H1 (cell line): ENCODE data around the gene SEMA7A. TPM values are rescaled to one million over a fixed set of nuclear protein-coding genes. Genes with fewer than 3 reads are reported as not detected.
A peak's percentile ranks its signal among the peaks of the same experiment; 100 is the strongest.

ENCODE experiments used
- CTCF ChIA-PET: fragments of 300-600 bp; sonication (Branson Sonifier 250); formaldehyde crosslinking; loops from one replicate; lab custom pipeline; 2021; ENCODE audit not compliant: partially characterized antibody; lab: Charles Lee
- POLR2A ChIA-PET: fragments of 300-600 bp; sonication (Branson Sonifier 250); formaldehyde crosslinking; loops from one replicate; lab custom pipeline; 2021; ENCODE audit warnings: inconsistent platforms; ENCODE audit not compliant: partially characterized antibody; lab: Charles Lee
- DNase-seq, 2 experiments: peaks; one replicate each; pipeline versions ENCODE4 v3.0.0 to v3.0.0-alpha.2; 2010 to 2022; ENCODE audit warnings: low spot score in 2 of 2, low read depth in 1 of 2, mixed read lengths in 1 of 2
- FAIRE-seq: peaks from 2 replicates; lab custom pipeline; 2011; peaks lifted over from hg19 to GRCh38; lab: Jason Lieb, UNC
- H2AFZ ChIP-seq: 2 replicates; pipeline ENCODE4 v1.8.1; 2012; ENCODE audit warnings: low read length, inconsistent platforms
- H2AK5ac ChIP-seq: 2 replicates; pipeline ENCODE4 v1.6.1; 2013; ENCODE audit warnings: low read depth, low read length
- H2BK120ac ChIP-seq: replicated peaks from 2 replicates; pipeline ENCODE3; 2013; ENCODE audit warnings: low read depth, low read length, inconsistent platforms
- H2BK12ac ChIP-seq: 2 replicates; pipeline ENCODE4 v1.6.1; 2013; ENCODE audit warnings: low read depth, low read length
- H2BK15ac ChIP-seq: 2 replicates; pipeline ENCODE4 v1.6.1; 2013; ENCODE audit warnings: low read length
- H2BK20ac ChIP-seq: 2 replicates; pipeline ENCODE4 v1.6.1; 2013; ENCODE audit warnings: low read length
- H2BK5ac ChIP-seq: 2 replicates; pipeline ENCODE4 v1.6.1; 2013; ENCODE audit warnings: low read depth, low read length
- H3K14ac ChIP-seq: 2 replicates; pipeline ENCODE4 v1.6.1; 2013; ENCODE audit warnings: inconsistent platforms; ENCODE audit not compliant: insufficient read length
- H3K18ac ChIP-seq: 2 replicates; pipeline ENCODE4 v1.6.1; 2013; ENCODE audit warnings: low read length; ENCODE audit errors: extremely low read depth
- H3K23ac ChIP-seq: 2 replicates; pipeline ENCODE4 v1.6.1; 2013; ENCODE audit warnings: inconsistent platforms; ENCODE audit not compliant: insufficient read length
- H3K23me2 ChIP-seq: 2 replicates; pipeline ENCODE4 v1.6.1; 2013; ENCODE audit warnings: low read depth, low read length
- H3K27ac ChIP-seq: 2 replicates; pipeline ENCODE4 v1.6.1; 2011; ENCODE audit warnings: low read depth, low read length, inconsistent platforms
- H3K27me3 ChIP-seq, 4 experiments: replicated peaks in 1 of 4; 1 replicate in 1 of 4; 2 replicates in 3 of 4; pipeline versions ENCODE4 v1.6.1 to v1.8.1; 2011 to 2013; ENCODE audit warnings: low read length in 3 of 4, mild to moderate bottlenecking in 3 of 4, inconsistent platforms in 2 of 4, mixed read lengths in 2 of 4, moderate library complexity in 1 of 4; ENCODE audit not compliant: control insufficient read depth in 3 of 4, insufficient read depth in 3 of 4; ENCODE audit errors: extremely low read depth in 1 of 4
- H3K36me3 ChIP-seq, 4 experiments: 2 replicates each; pipeline versions ENCODE4 v1.6.1 to v1.8.1; 2011 to 2013; ENCODE audit warnings: mild to moderate bottlenecking in 4 of 4, low read length in 3 of 4, moderate library complexity in 2 of 4, control low read depth in 1 of 4, inconsistent platforms in 1 of 4; ENCODE audit not compliant: insufficient read depth in 4 of 4, control insufficient read depth in 2 of 4
- H3K4ac ChIP-seq: replicated peaks from 2 replicates; pipeline ENCODE3; 2013; ENCODE audit warnings: low read length, low read depth, mixed read lengths, inconsistent platforms; ENCODE audit not compliant: insufficient read length
- H3K4me1 ChIP-seq, 4 experiments: replicated peaks in 1 of 4; 1 replicate in 1 of 4; 2 replicates in 3 of 4; pipeline versions ENCODE4 v1.6.1 to v1.8.1; 2011 to 2013; ENCODE audit warnings: low read length in 3 of 4, inconsistent platforms in 2 of 4, mixed read lengths in 1 of 4; ENCODE audit not compliant: insufficient read depth in 4 of 4, control insufficient read depth in 3 of 4
- H3K4me2 ChIP-seq, 2 experiments: 2 replicates each; pipeline versions ENCODE4 v1.6.1 to v1.8.1; 2011 to 2013; ENCODE audit warnings: low read depth in 2 of 2, low read length in 2 of 2, control low read depth in 1 of 2, inconsistent platforms in 1 of 2, mild to moderate bottlenecking in 1 of 2; ENCODE audit not compliant: insufficient read depth in 1 of 2
- H3K4me3 ChIP-seq, 4 experiments: fragments of 200-600, 300-600 bp in 1 of 4; sonication (generic), shearing (Covaris generic), sonication (Bioruptor Twin) in 1 of 4; 2 replicates each; pipeline versions ENCODE4 v1.5.1 to v1.8.1; 2011 to 2016; ENCODE audit warnings: low read length in 4 of 4, low read depth in 3 of 4, control low read depth in 2 of 4, inconsistent platforms in 2 of 4, mild to moderate bottlenecking in 2 of 4, mixed read lengths in 1 of 4, moderate library complexity in 1 of 4; ENCODE audit not compliant: insufficient read depth in 2 of 4; ENCODE audit errors: extremely low read depth in 1 of 4
- H3K56ac ChIP-seq: replicated peaks from 2 replicates; pipeline ENCODE3; 2013; ENCODE audit warnings: low read depth, mild to moderate bottlenecking, mixed read lengths, low read length, inconsistent platforms; ENCODE audit not compliant: insufficient read length
- H3K79me1 ChIP-seq: 2 replicates; pipeline ENCODE4 v1.6.1; 2013; ENCODE audit warnings: low read depth, low read length, control low read depth
- H3K79me2 ChIP-seq, 2 experiments: 2 replicates each; pipeline versions ENCODE4 v1.6.1 to v1.8.1; 2012 to 2013; ENCODE audit warnings: low read length in 2 of 2, mild to moderate bottlenecking in 2 of 2, inconsistent platforms in 1 of 2; ENCODE audit not compliant: insufficient read depth in 2 of 2, control insufficient read depth in 1 of 2
- H3K9ac ChIP-seq, 4 experiments: replicated peaks in 1 of 4; 1 replicate in 1 of 4; 2 replicates in 3 of 4; pipeline versions ENCODE4 v1.6.1 to v1.8.1; 2011 to 2013; ENCODE audit warnings: low read depth in 3 of 4, low read length in 3 of 4, control low read depth in 2 of 4, mild to moderate bottlenecking in 2 of 4, moderate library complexity in 2 of 4, inconsistent platforms in 1 of 4; ENCODE audit errors: extremely low read depth in 1 of 4
- H3K9me3 ChIP-seq, 2 experiments: 2 replicates each; pipeline versions ENCODE4 v1.6.1 to v1.8.1; 2012 to 2013; ENCODE audit warnings: mild to moderate bottlenecking in 2 of 2, moderate library complexity in 2 of 2, control low read depth in 1 of 2, inconsistent platforms in 1 of 2, low read depth in 1 of 2, low read length in 1 of 2, mixed read lengths in 1 of 2; ENCODE audit not compliant: insufficient read depth in 2 of 2
- H4K20me1 ChIP-seq, 2 experiments: replicated peaks in 1 of 2; 2 replicates each; pipeline versions ENCODE3 to v1.8.1; 2011 to 2013; ENCODE audit warnings: inconsistent platforms in 2 of 2, low read length in 2 of 2, mild to moderate bottlenecking in 1 of 2; ENCODE audit not compliant: insufficient read depth in 2 of 2, control insufficient read depth in 1 of 2
- H4K5ac ChIP-seq: 2 replicates; pipeline ENCODE4 v1.6.1; 2013; ENCODE audit warnings: low read length, low read depth, mixed read lengths, inconsistent platforms; ENCODE audit not compliant: insufficient read length
- H4K8ac ChIP-seq: 2 replicates; pipeline ENCODE4 v1.8.0; 2013; ENCODE audit warnings: mild to moderate bottlenecking, moderate library complexity, low read length, inconsistent platforms; ENCODE audit not compliant: insufficient read depth; ENCODE audit errors: extremely low read depth
- H4K91ac ChIP-seq: replicated peaks from 2 replicates; pipeline ENCODE3; 2013; ENCODE audit warnings: low read length, mixed read lengths, inconsistent platforms; ENCODE audit not compliant: insufficient read length
- CHD1 ChIP-seq: IDR thresholded peaks from 2 replicates; pipeline ENCODE4 v1.6.1; 2012; ENCODE audit warnings: low read depth, low read length, improper control_type of control experiment
- GABPA ChIP-seq: IDR thresholded peaks from 2 replicates; pipeline ENCODE4 v1.6.1; 2011; ENCODE audit warnings: mild to moderate bottlenecking, low read length, moderate library complexity, borderline replicate concordance; ENCODE audit not compliant: insufficient read depth
- WGBS, 2 experiments: shearing (Covaris generic) in 1 of 2; methylation state at CpG; one replicate each; pipeline versions ENCODE4 v1.1.6 to v1.1.7; 2013 to 2015; ENCODE audit warnings: low lambda C conversion rate in 2 of 2, mixed read lengths in 2 of 2, inconsistent platforms in 1 of 2, low coverage in 1 of 2, missing lambda C conversion rate in 1 of 2; ENCODE audit not compliant: insufficient replicate concordance in 2 of 2, insufficient coverage in 1 of 2, insufficient read length in 1 of 2; ENCODE audit errors: extremely low coverage in 1 of 2, missing lambda C conversion rate in 1 of 2; 5-methylcytosine and 5-hydroxymethylcytosine counted together
- polyA plus RNA-seq, 7 experiments: library from polyadenylated mRNA; depleted of rRNA in 3 of 7; stranded (reverse) in 5 of 7; unstranded in 2 of 7; fragments of >200 nt in 5 of 7; fragments of 200-250 nt in 2 of 7; gene quantifications; 1 replicate in 5 of 7; 2 replicates in 1 of 7; 4 replicates in 1 of 7; pipeline versions ENCODE4 v1.2.1 to v1.2.3, GENCODE V29; 2011 to 2013; ENCODE audit warnings: missing spikeins in 2 of 7, mixed read lengths in 2 of 7
- total RNA-seq: library from RNA; stranded (reverse); fragmentation: NEBNext Ultra II Directional; extraction: Animal tissue kit (Norgen Biotek cat#: 25700); gene quantifications from 2 replicates; pipeline ENCODE4 v1.2.1, GENCODE V29; 2021

The SEMA7A gene
- total and polyA plus RNA-seq, 2 of the 8 experiments (the other 6 are each of a cell fraction or from before 2014, with no cell fraction given) = 10.7 to 15.0 TPM

- Histone ChIP-seq H3K23me2 (no peaks in the 10 kb centered on the region; the same call in 1 of the 2 replicates), H2BK5ac (no peak overlapping the region), H3K9me3 (no peaks in the 10 kb centered on the region), H4K8ac (no peak overlapping the region; the same call in 1 of the 2 replicates), H3K4me2 (no peak overlapping the region), H3K79me1 (no peaks in the 10 kb centered on the region), H3K4me3 (no peak overlapping the region), H3K9ac (no peak overlapping the region), H3K4ac (no peak overlapping the region), H3K14ac (no peak overlapping the region), H3K18ac (peak overlapping the region; percentile 1), H3K27me3 (no peaks in the 10 kb centered on the region), H4K20me1 (no peaks in the 10 kb centered on the region)
- POLR2A ChIA-PET = no interaction called here
- TF ChIP-seq CHD1 = no peak
- no peak for TF ChIP-seq GABPA
- TF ChIP-seq, all 59 proteins: peak for 0
- CTCF ChIA-PET = interaction anchor here (0.7 to 36.8 kb wide), 6 partner anchors 9 to 40 kb away, joined by 3 to 1311 read pairs (median 14); partner anchors contain the start of gene SEMA7A
- DNase-seq (no peak), FAIRE-seq (no peak)
- no peaks in the 10 kb centered on the region for H3K36me3 ChIP-seq
- H2BK20ac ChIP-seq = no peak overlapping the region
- no peak overlapping the region for H3K27ac ChIP-seq
- 83% methylated on average over 9 of the region's 9 CpGs; no CpG with 5 or more reads in 1 of the 2 experiments for WGBS, 2 experiments
- no peaks in the 10 kb centered on the region for H3K79me2 ChIP-seq
- no peak overlapping the region for H3K56ac ChIP-seq
- no peak overlapping the region for H3K23ac ChIP-seq
- H4K91ac ChIP-seq = no peak overlapping the region
- no peak overlapping the region for H2AK5ac ChIP-seq
- H2AFZ ChIP-seq = no peak overlapping the region; the same call in 1 of the 2 replicates
- H2BK15ac ChIP-seq = 0 out of 2 replicates have a peak overlapping the region, but pooled peaks have one; percentile 1
- no peak overlapping the region for H2BK120ac ChIP-seq
- H4K5ac ChIP-seq = no peak overlapping the region
- peaks cover 0 to 12% (median 7%) of the 10 kb centered on the region in 4 experiments; a peak in 4 of 7 replicates for H3K4me1 ChIP-seq
- H2BK12ac ChIP-seq = peak overlapping the region; percentile 50; the same call in 1 of the 2 replicates
Measured at GRCh38 chr15:74396445-74397238, 37.1 kb downstream of the SEMA7A start.
